NB4 (cell line): ENCODE results near the gene LARP4B.
A peak's percentile ranks its signal among the peaks of the same experiment; 100 is the strongest.

Experiments used
- DNase-seq: peaks from one replicate; pipeline ENCODE4 v3.0.0; 2010; ENCODE audit warnings: low read depth
- H3K4me3 ChIP-seq: one replicate; pipeline ENCODE4 v1.5.1; 2011; ENCODE audit warnings: mild to moderate bottlenecking, low read depth, low read length, moderate library complexity
- MYC ChIP-seq: IDR thresholded peaks from 2 replicates; pipeline ENCODE4 v1.6.1; 2011; ENCODE audit warnings: low read depth, low read length
- POLR2A ChIP-seq: IDR thresholded peaks from 2 replicates; pipeline ENCODE4 v1.6.1; 2011; ENCODE audit warnings: mild to moderate bottlenecking; ENCODE audit not compliant: insufficient read length; ENCODE audit errors: extremely low read depth
- TF ChIP-seq, protein P1 (sequence below): IDR thresholded peaks from 2 replicates; pipeline ENCODE4 v1.6.1; 2011; ENCODE audit warnings: low read depth, low read length
- TF ChIP-seq, protein P2 (sequence below): IDR thresholded peaks from one replicate; pipeline ENCODE4 v1.5.1; 2012; ENCODE audit warnings: low read depth, low read length

Gene LARP4B

DNA sequence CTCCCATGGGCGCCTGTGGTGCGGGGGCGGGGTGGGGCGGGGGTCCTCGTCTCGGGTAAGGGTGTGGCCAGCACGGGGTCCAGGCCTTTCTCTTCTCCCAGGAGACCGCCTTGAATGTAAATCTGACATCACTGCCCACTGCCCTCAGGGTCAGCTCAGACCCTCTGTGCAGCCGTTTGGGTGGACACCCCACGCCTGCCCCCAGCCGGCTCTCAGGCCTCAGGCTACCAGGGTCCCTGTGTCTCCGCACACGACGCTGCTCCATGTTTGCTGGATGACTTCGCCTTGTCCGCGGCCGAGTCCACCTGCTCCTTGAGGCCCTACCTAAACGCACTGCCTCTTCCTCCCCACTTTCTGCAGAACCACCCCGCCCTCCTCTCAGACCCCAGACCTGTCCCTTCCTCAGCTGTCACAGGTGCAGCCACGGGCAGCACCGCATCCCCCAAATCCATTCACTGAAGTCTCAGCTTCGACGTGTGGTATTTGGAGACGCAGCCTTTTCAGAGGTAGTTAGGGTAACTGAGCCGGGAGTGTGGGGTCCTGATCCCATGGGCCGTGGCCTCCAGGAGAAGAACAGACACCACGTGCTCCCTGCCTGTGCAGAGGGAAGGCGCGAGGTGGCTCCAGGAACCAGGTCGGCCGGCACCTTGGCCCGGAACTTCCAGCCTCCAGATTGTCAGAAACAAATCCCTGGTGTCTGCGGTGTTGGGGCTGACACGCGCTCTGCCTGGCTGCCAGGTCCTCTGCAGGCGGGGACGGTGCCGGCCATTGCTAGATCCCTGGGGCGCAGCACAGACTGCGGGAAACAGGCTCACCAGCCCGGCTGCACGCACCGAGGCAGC is 144.7 kb downstream of the LARP4B start:
- TF ChIP-seq, protein P1, sequence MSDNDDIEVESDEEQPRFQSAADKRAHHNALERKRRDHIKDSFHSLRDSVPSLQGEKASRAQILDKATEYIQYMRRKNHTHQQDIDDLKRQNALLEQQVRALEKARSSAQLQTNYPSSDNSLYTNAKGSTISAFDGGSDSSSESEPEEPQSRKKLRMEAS: no peak
- TF ChIP-seq MYC: no peak
- TF ChIP-seq, protein P2, sequence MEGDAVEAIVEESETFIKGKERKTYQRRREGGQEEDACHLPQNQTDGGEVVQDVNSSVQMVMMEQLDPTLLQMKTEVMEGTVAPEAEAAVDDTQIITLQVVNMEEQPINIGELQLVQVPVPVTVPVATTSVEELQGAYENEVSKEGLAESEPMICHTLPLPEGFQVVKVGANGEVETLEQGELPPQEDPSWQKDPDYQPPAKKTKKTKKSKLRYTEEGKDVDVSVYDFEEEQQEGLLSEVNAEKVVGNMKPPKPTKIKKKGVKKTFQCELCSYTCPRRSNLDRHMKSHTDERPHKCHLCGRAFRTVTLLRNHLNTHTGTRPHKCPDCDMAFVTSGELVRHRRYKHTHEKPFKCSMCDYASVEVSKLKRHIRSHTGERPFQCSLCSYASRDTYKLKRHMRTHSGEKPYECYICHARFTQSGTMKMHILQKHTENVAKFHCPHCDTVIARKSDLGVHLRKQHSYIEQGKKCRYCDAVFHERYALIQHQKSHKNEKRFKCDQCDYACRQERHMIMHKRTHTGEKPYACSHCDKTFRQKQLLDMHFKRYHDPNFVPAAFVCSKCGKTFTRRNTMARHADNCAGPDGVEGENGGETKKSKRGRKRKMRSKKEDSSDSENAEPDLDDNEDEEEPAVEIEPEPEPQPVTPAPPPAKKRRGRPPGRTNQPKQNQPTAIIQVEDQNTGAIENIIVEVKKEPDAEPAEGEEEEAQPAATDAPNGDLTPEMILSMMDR: no peak
- TF ChIP-seq POLR2A: no peak
- no peak overlapping the region for H3K4me3 ChIP-seq
- no peak for DNase-seq

DNA sequence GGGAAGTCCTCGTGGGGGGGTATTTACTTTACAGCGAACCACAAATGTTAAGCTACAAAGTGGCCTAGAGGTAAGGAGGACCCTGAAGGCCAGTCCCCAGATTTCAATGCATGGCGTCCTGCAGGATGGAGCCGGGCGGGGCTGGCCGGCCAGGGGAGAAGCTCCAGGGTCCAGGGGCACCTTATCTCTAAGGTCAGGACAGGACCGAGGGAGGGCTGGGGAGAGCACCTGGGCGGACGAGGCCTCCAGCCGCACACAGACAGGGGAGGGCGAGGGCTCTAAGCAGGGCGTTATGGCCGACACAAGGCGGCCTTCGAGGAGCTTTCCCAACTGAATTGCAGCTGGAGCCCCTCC is 145.7 kb downstream of the LARP4B start:
- H3K4me3 ChIP-seq: no peak overlapping the region
- no peak for DNase-seq
- TF ChIP-seq POLR2A (no peak), MYC (no peak)
- TF ChIP-seq, protein P1: no peak
- TF ChIP-seq, protein P2: no peak

DNA sequence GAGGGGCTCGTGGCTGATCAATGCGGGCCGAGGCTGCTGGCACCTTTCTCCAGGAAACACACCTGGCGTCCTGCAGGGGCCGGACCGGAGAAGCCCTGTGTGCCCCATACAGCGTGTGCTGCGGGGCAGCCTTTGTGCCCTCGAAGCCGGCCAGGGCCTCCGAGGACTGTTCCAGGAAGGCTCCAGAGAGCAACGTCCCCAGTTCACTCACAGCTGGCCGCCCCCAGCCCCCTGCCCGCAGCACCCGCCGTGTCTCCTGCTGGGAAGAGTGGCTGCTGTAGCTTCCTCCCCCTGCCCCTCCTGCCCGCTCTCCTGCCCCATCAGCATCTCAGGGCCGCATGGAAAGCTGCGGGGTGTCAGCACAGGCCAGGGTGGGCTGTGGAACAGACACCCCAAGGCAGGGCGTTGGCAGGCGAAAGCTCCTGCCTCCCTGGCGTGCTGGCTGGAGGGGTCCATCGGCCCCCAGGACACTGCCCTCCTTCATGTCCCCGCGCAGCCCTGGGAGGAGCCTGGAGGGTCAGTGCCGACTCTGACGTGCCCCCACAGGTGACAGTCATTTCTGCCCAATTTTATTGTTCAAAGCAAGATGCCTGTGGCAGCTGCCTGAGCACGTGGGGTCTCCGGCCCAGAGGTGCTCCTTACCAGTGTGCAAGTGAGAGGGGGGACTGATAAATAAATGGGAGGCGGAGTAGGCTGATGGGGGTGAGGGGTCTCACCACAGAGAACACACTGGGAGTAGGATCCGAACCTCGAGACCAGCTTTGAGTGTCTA is 146.2 kb downstream of the LARP4B start:
- TF ChIP-seq POLR2A (no peak), MYC (no peak)
- TF ChIP-seq, protein P2: no peak
- TF ChIP-seq, protein P1: no peak
- no peak overlapping the region for H3K4me3 ChIP-seq
- no peak for DNase-seq

DNA sequence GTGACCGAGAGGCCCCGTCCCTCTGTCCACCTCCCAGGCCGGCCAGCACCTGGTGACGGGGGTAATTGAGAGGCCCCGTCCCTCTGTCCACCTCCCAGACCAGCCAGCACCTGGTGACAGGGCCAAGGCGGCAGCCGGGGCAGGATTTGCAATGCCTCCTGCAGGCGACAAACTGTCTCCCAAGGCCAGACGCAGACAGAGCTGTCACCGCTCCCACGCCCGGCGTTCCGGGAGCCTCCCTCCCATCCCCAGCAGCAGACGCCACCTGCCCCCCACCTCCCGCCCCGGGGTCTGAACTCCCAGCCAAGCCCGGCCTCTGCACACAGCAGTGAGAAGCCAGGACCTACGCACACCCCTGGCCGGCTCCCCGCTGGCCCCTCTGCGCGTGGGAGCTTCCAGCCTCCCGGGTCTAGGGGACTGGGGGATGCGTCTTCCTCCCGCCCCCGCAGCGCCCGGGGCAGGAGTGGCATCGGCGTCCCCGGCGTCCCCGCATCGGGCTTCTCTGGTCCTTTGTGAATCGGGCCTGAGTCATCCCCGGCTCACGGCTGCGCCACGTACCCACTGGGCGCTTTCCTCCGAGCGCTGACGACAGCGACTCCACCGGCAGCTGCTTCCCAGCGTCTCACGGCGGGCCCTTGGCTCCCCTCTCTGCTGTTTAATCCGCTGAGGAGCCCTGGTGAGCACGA is 147.0 kb downstream of the LARP4B start:
- no peak for TF ChIP-seq POLR2A
- TF ChIP-seq, protein P2: no peak
- TF ChIP-seq, protein P1: no peak
- no peak for TF ChIP-seq MYC
- no peak overlapping the region for H3K4me3 ChIP-seq
- peak; percentile 71 for DNase-seq

DNA sequence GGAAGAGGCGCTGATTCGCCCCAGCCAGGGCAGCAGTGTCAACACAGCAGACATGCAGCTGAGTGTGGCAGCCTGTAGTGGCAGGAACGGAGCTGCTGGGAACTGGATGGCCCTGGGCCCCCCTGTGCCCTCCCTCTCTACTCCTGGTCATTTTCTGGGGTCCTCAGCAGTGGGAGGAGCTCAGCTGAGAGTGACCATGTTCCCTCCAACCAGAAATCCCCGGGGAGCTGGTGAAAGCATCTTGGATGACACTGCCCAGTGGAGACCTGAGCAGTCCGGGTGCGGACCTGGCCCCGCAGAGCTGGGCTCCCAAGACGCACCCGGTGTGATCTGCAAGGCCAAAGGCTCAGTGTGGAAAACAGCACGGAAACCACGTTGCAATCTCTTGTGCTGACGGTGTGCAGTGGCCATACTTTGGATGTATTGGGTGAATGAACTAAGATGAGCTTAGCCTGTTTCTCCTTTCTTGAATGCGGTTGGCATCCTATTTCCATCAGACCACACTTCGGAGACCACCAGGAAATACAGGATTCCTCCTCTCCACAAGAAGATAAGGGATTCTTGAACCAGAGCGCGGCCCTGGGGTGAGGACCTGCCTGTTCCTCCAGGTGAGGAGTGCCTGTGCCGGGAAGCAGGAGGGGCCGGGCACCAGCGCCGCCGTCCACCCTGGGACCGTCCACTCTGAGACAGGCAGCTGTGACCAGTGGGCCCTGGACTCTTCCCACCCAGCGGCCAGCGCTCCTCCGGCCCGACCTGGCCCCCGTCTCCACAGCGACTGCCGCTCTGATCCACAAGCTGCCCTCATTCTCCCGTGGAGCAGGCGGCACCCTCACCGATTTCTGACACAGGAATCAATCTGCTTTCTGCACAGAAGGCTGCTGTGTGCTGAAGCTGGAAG is 148.5 kb downstream of the LARP4B start:
- no peak for TF ChIP-seq POLR2A
- TF ChIP-seq, protein P1: no peak
- TF ChIP-seq, protein P2: no peak
- no peak for TF ChIP-seq MYC
- DNase-seq: no peak
- no peak overlapping the region for H3K4me3 ChIP-seq
